CD14-positive monocyte (primary cell): ENCODE measurements around the gene NKX2-1. TPM values are rescaled to one million over a fixed set of nuclear protein-coding genes. Genes with fewer than 3 reads are reported as not detected.

Source experiments
- DNase-seq, 3 donors: peaks; one replicate each; pipeline ENCODE4 v3.0.0-alpha.2; 2011 to 2022
- H2AFZ ChIP-seq: 2 replicates; pipeline ENCODE4 v1.6.0; 2012; ENCODE audit warnings: mild to moderate bottlenecking, low read depth, low read length, inconsistent platforms; ENCODE audit not compliant: insufficient read depth, poor library complexity, severe bottlenecking
- H3K27ac ChIP-seq, 2 donors: 1 replicate in 1 of 2; 2 replicates in 1 of 2; pipeline ENCODE4 v1.5.1; 2012 to 2013; ENCODE audit warnings: low read length in 2 of 2, control low read depth in 1 of 2, inconsistent platforms in 1 of 2, low read depth in 1 of 2, mild to moderate bottlenecking in 1 of 2
- H3K27me3 ChIP-seq, 2 donors: one replicate each; pipeline versions ENCODE4 v1.6.0 to v1.6.1; 2011 to 2013; ENCODE audit warnings: low read length in 2 of 2; ENCODE audit not compliant: control insufficient read depth in 2 of 2, insufficient read depth in 2 of 2
- H3K36me3 ChIP-seq, 2 donors: replicated peaks in 1 of 2; 1 replicate in 1 of 2; 2 replicates in 1 of 2; pipeline versions ENCODE4 v1.5.1 to v1.6.1; 2012 to 2013; ENCODE audit warnings: low read length in 2 of 2, control low read depth in 1 of 2, inconsistent platforms in 1 of 2, mild to moderate bottlenecking in 1 of 2; ENCODE audit not compliant: insufficient read depth in 2 of 2, control insufficient read depth in 1 of 2
- H3K4me1 ChIP-seq, 2 donors: 1 replicate in 1 of 2; 2 replicates in 1 of 2; pipeline versions ENCODE4 v1.5.1 to v1.6.1; 2012 to 2013; ENCODE audit warnings: low read length in 2 of 2, control low read depth in 1 of 2, inconsistent platforms in 1 of 2, mild to moderate bottlenecking in 1 of 2, moderate library complexity in 1 of 2; ENCODE audit not compliant: insufficient read depth in 2 of 2, control insufficient read depth in 1 of 2
- H3K4me2 ChIP-seq: replicated peaks from 2 replicates; pipeline ENCODE3; 2012; ENCODE audit warnings: low read length, moderate library complexity, mild to moderate bottlenecking; ENCODE audit not compliant: poor library complexity, severe bottlenecking; ENCODE audit errors: extremely low read depth
- H3K4me3 ChIP-seq, 3 experiments: fragments of 200-600 bp in 1 of 3; sonication (generic) in 1 of 3; replicated peaks in 1 of 3; 1 replicate in 2 of 3; 2 replicates in 1 of 3; pipeline ENCODE4 v1.5.1; 2011 to 2013; ENCODE audit warnings: low read length in 3 of 3, mild to moderate bottlenecking in 3 of 3, control low read depth in 2 of 3, low read depth in 2 of 3, inconsistent platforms in 1 of 3, moderate library complexity in 1 of 3
- H3K79me2 ChIP-seq: 2 replicates; pipeline ENCODE4 v1.6.0; 2012; ENCODE audit warnings: mild to moderate bottlenecking, control low read depth, inconsistent platforms, low read length, moderate library complexity; ENCODE audit not compliant: insufficient read depth
- H3K9ac ChIP-seq: 2 replicates; pipeline ENCODE4 v1.6.0; 2017; ENCODE audit warnings: low read length, mild to moderate bottlenecking; ENCODE audit not compliant: insufficient read depth, poor library complexity, severe bottlenecking
- H3K9me3 ChIP-seq, 2 donors: replicated peaks in 1 of 2; 1 replicate in 1 of 2; 2 replicates in 1 of 2; pipeline versions ENCODE4 v1.5.1 to v1.6.1; 2012 to 2013; ENCODE audit warnings: low read length in 2 of 2, control low read depth in 1 of 2; ENCODE audit not compliant: control insufficient read depth in 1 of 2, insufficient read depth in 1 of 2
- H4K20me1 ChIP-seq: 2 replicates; pipeline ENCODE4 v1.6.0; 2012; ENCODE audit warnings: mild to moderate bottlenecking, low read length, control low read depth, moderate library complexity; ENCODE audit not compliant: insufficient read depth
- H3K27ac Mint-ChIP-seq, 7 donors: one replicate each; pipeline ENCODE4 v1.8.0; 2020; ENCODE audit warnings: mild to moderate bottlenecking in 7 of 7, mixed read lengths in 7 of 7, moderate library complexity in 6 of 7, inconsistent platforms in 2 of 7
- H3K27me3 Mint-ChIP-seq, 3 donors: one replicate each; pipeline ENCODE4 v1.8.0; 2021 to 2022; ENCODE audit warnings: low read depth in 3 of 3, mild to moderate bottlenecking in 3 of 3, mixed read lengths in 3 of 3, moderate library complexity in 3 of 3, inconsistent platforms in 1 of 3
- H3K36me3 Mint-ChIP-seq, 2 donors: one replicate each; pipeline ENCODE4 v1.8.0; 2020; ENCODE audit warnings: mixed read lengths in 2 of 2, inconsistent platforms in 1 of 2, mild to moderate bottlenecking in 1 of 2
- H3K4me1 Mint-ChIP-seq: one replicate; pipeline ENCODE4 v1.8.0; 2020; ENCODE audit warnings: mild to moderate bottlenecking, mixed read lengths
- H3K4me3 Mint-ChIP-seq, 2 donors: one replicate each; pipeline ENCODE4 v1.8.0; 2020; ENCODE audit warnings: mild to moderate bottlenecking in 2 of 2, mixed read lengths in 2 of 2, moderate library complexity in 1 of 2
- H3K9me3 Mint-ChIP-seq, 7 donors: one replicate each; pipeline ENCODE4 v1.8.0; 2020 to 2022; ENCODE audit warnings: mixed read lengths in 7 of 7, mild to moderate bottlenecking in 6 of 7, moderate library complexity in 6 of 7, inconsistent platforms in 2 of 7
- CTCF ChIP-seq: fragments of 200-600 bp; IDR thresholded peaks from one replicate; pipeline ENCODE4 v1.8.0; 2022; ENCODE audit warnings: antibody characterized with exemption, mild to moderate bottlenecking
- WGBS: methylation state at CpG from one replicate; pipeline ENCODE4 v1.1.5; 2013; ENCODE audit warnings: missing lambda C conversion rate; ENCODE audit not compliant: insufficient coverage; 5-methylcytosine and 5-hydroxymethylcytosine counted together
- intact Hi-C, 2 donors: fragments of 100-400 bp; cut with micrococcal nuclease; formaldehyde crosslinking; loops; one replicate each; pipeline versions ENCODE4 v1.15.0 to v1.15.1; 2023
- polyA plus RNA-seq, 3 donors: library from polyadenylated mRNA; depleted of rRNA in 1 of 3; unstranded in 2 of 3; stranded (reverse) in 1 of 3; fragments of 300-500 nt in 2 of 3; fragments of >200 nt in 1 of 3; fragmentation: Illumina TruSeq in 2 of 3; gene quantifications; 1 replicate in 2 of 3; 2 replicates in 1 of 3; pipeline ENCODE4 v1.2.3, GENCODE V29; 2012 to 2021

Gene NKX2-1
- polyA plus RNA-seq, 3 donors, result not detected

GRCh38 chr14:36474593-36474992 is 45.4 kb downstream of the NKX2-1 start:
- Mint-ChIP-seq H3K4me1 (no peaks in the 10 kb centered on the region), H3K27ac (no peak overlapping the region), H3K36me3 (no peaks in the 10 kb centered on the region), H3K27me3 (peaks cover 0 to 5% (median 1%) of the 10 kb centered on the region in 3 donors), H3K4me3 (no peak overlapping the region), H3K9me3 (no peaks in the 10 kb centered on the region)
- H3K79me2 ChIP-seq, result no peaks in the 10 kb centered on the region
- H3K9me3 ChIP-seq, result no peaks in the 10 kb centered on the region
- TF ChIP-seq CTCF, result no peak
- no peaks in the 10 kb centered on the region for H3K27me3 ChIP-seq
- H3K36me3 ChIP-seq, result no peaks in the 10 kb centered on the region
- DNase-seq, result no peak
- H3K27ac ChIP-seq, result no peak overlapping the region
- H3K4me1 ChIP-seq, result no peaks in the 10 kb centered on the region
- 33% methylated on average over 2 of the region's 4 CpGs for WGBS
- no peak overlapping the region for H3K9ac ChIP-seq
- no peak overlapping the region for H3K4me3 ChIP-seq
- H3K4me2 ChIP-seq, result no peak overlapping the region
- H4K20me1 ChIP-seq, result no peaks in the 10 kb centered on the region
- intact Hi-C loops, result no loop called here
- H2AFZ ChIP-seq, result no peak overlapping the region

GRCh38 chr14:36471431-36471830 is 48.6 kb downstream of the NKX2-1 start:
- Histone ChIP-seq H3K79me2 (no peaks in the 10 kb centered on the region), H3K4me3 (no peak overlapping the region), H3K27me3 (no peaks in the 10 kb centered on the region), H3K9me3 (no peaks in the 10 kb centered on the region), H3K36me3 (no peaks in the 10 kb centered on the region), H2AFZ (no peak overlapping the region), H3K4me1 (no peaks in the 10 kb centered on the region), H3K9ac (no peak overlapping the region), H4K20me1 (no peaks in the 10 kb centered on the region), H3K4me2 (no peak overlapping the region), H3K27ac (no peak overlapping the region)
- no peak for DNase-seq
- Mint-ChIP-seq H3K4me3 (no peak overlapping the region), H3K4me1 (no peaks in the 10 kb centered on the region), H3K9me3 (no peaks in the 10 kb centered on the region), H3K27ac (no peak overlapping the region), H3K36me3 (no peaks in the 10 kb centered on the region), H3K27me3 (peaks cover 0 to 6% (median 3%) of the 10 kb centered on the region in 3 donors)
- no peak for TF ChIP-seq CTCF
- 77% methylated on average over 2 of the region's 3 CpGs for WGBS
- intact Hi-C loops, result no loop called here
